PC-3 (cell line): ENCODE results near the gene P2RY14. TPM values are rescaled to one million over a fixed set of nuclear protein-coding genes. Genes with fewer than 3 reads are reported as not detected.

Experiments used
- ATAC-seq: fragments of 200-7000 bp; cut with Tn5 transposase; 2 replicates; pipeline ENCODE4 v1.9.1; 2020; ENCODE audit warnings: mild to moderate bottlenecking, moderate library complexity
- BruUV-seq: library from RNA; stranded (reverse); fragments of 400-500 nt; replicated peaks from 2 replicates; lab custom pipeline; 2021; lab: Mats Ljungman, UMichigan
- CTCF ChIA-PET: fragments of 300-600 bp; sonication (Branson Sonifier 250); formaldehyde crosslinking; loops from one replicate; lab custom pipeline; 2022; ENCODE audit warnings: antibody characterized with exemption; lab: Charles Lee
- POLR2A ChIA-PET: fragments of 300-600 bp; sonication (Branson Sonifier 250); formaldehyde crosslinking; loops from one replicate; lab custom pipeline; 2022; ENCODE audit warnings: antibody characterized with exemption; ENCODE audit not compliant: unreplicated experiment; lab: Charles Lee
- DNase-seq: peaks from one replicate; pipeline ENCODE4 v3.0.0-alpha.2; 2015
- H2AFZ ChIP-seq: fragments of 300-600 bp; sonication (generic); 2 replicates; pipeline ENCODE4 v1.6.0; 2016; ENCODE audit warnings: antibody characterized with exemption, low read length
- H3F3A ChIP-seq: fragments of 300-600 bp; sonication (generic); one replicate; pipeline ENCODE4 v1.6.0; 2017; ENCODE audit warnings: antibody characterized with exemption, low read length, control low read depth, mild to moderate bottlenecking; ENCODE audit not compliant: unreplicated experiment
- H3K27ac ChIP-seq: fragments of 300-600 bp; sonication (generic); 2 replicates; pipeline ENCODE4 v1.5.1; 2016; ENCODE audit warnings: mild to moderate bottlenecking, low read length
- H3K27me3 ChIP-seq: fragments of 300-600 bp; sonication (generic); 2 replicates; pipeline ENCODE4 v1.6.1; 2016; ENCODE audit warnings: low read length, mixed read lengths
- H3K36me3 ChIP-seq: fragments of 300-600 bp; sonication (generic); 2 replicates; pipeline ENCODE4 v1.6.1; 2016; ENCODE audit warnings: low read depth, mixed run types, low read length, mixed read lengths
- H3K4me1 ChIP-seq: fragments of 300-600 bp; sonication (generic); 2 replicates; pipeline ENCODE4 v1.5.1; 2016; ENCODE audit warnings: low read length; ENCODE audit not compliant: insufficient read depth
- H3K4me2 ChIP-seq: fragments of 300-600 bp; sonication (generic); 2 replicates; pipeline ENCODE4 v1.6.0; 2016; ENCODE audit warnings: low read length
- H3K4me3 ChIP-seq: fragments of 300-600 bp; sonication (generic); 2 replicates; pipeline ENCODE4 v1.5.1; 2016; ENCODE audit warnings: mild to moderate bottlenecking, low read length, mixed read lengths
- H3K79me2 ChIP-seq: fragments of 300-600 bp; sonication (generic); 2 replicates; pipeline ENCODE4 v1.6.1; 2017; ENCODE audit warnings: low read length, mixed read lengths
- H3K9ac ChIP-seq: fragments of 300-600 bp; sonication (generic); 2 replicates; pipeline ENCODE4 v1.6.0; 2016; ENCODE audit warnings: mild to moderate bottlenecking, low read length
- H3K9me2 ChIP-seq: fragments of 300-600 bp; sonication (generic); replicated peaks from 2 replicates; pipeline ENCODE4 v1.6.1; 2016; ENCODE audit warnings: mixed run types, low read length, mixed read lengths
- H3K9me3 ChIP-seq: fragments of 300-600 bp; sonication (generic); 2 replicates; pipeline ENCODE4 v1.6.1; 2016; ENCODE audit warnings: low read length, mixed read lengths
- H4K20me1 ChIP-seq: fragments of 300-600 bp; sonication (generic); 2 replicates; pipeline ENCODE4 v1.6.1; 2016; ENCODE audit warnings: low read length, mixed read lengths
- CTCF ChIP-seq: fragments of 300-600 bp; sonication (generic); conservative IDR thresholded peaks from 2 replicates; pipeline ENCODE4 v1.5.1; 2017; ENCODE audit warnings: antibody characterized with exemption, low read depth, mild to moderate bottlenecking, low read length
- EZH2 ChIP-seq: fragments of 300-600 bp; sonication (generic); IDR thresholded peaks from one replicate; pipeline ENCODE4 v1.6.1; 2017; ENCODE audit warnings: antibody characterized with exemption, mild to moderate bottlenecking, low read length; ENCODE audit not compliant: unreplicated experiment
- EZH2phosphoT487 ChIP-seq: fragments of 300-600 bp; sonication (generic); IDR thresholded peaks from 2 replicates; pipeline ENCODE4 v1.6.1; 2018; ENCODE audit warnings: mild to moderate bottlenecking, antibody characterized with exemption, low read length, borderline replicate concordance
- intact Hi-C: fragments of 100-400 bp; cut with micrococcal nuclease; formaldehyde crosslinking; loops from 2 replicates; pipeline ENCODE4 v1.9.0; 2023
- total RNA-seq: library from RNA; depleted of rRNA; stranded (reverse); fragments of >200 nt; gene quantifications from 2 replicates; pipeline ENCODE4 v1.2.3, GENCODE V29; 2014

Gene P2RY14
- total RNA-seq, 1 experiment from 2014 or later = not detected

- intact Hi-C loops = no loop called here
- no peak overlapping the region for H2AFZ ChIP-seq
- DNase-seq (no peak), ATAC-seq (no peak)
- ChIA-PET POLR2A (no interaction called here), CTCF (no interaction called here)
- H3K36me3 ChIP-seq = no peaks in the 10 kb centered on the region
- no peak overlapping the region for H3K9ac ChIP-seq
- H3K27me3 ChIP-seq = no peaks in the 10 kb centered on the region
- peak; percentile 39 for TF ChIP-seq CTCF
- no peak for TF ChIP-seq EZH2
- BruUV-seq = no TSS peak
- no peak overlapping the region for H3K4me2 ChIP-seq
- no peaks in the 10 kb centered on the region for H3F3A ChIP-seq
- no peaks in the 10 kb centered on the region for H3K9me3 ChIP-seq
- H4K20me1 ChIP-seq = no peaks in the 10 kb centered on the region
- H3K79me2 ChIP-seq = no peaks in the 10 kb centered on the region
- H3K27ac ChIP-seq = no peak overlapping the region
- H3K9me2 ChIP-seq = no peaks in the 10 kb centered on the region
- peaks cover 10% of the 10 kb centered on the region for H3K4me1 ChIP-seq
- H3K4me3 ChIP-seq = no peak overlapping the region
These were observed 63.9 kb downstream of the P2RY14 start for GRCh38 chr3:151214459-151214858.

GRCh38 chr3:151213881-151214280, 64.5 kb downstream of the P2RY14 start:
- peaks cover 5% of the 10 kb centered on the region for H3K4me1 ChIP-seq
- H3K9me2 ChIP-seq = no peaks in the 10 kb centered on the region
- no TSS peak for BruUV-seq
- no peaks in the 10 kb centered on the region for H3K9me3 ChIP-seq
- H3K27me3 ChIP-seq = no peaks in the 10 kb centered on the region
- H2AFZ ChIP-seq = no peak overlapping the region
- H3K79me2 ChIP-seq = no peaks in the 10 kb centered on the region
- no peak overlapping the region for H3K4me3 ChIP-seq
- DNase-seq (no peak), ATAC-seq (no peak)
- H3K36me3 ChIP-seq = no peaks in the 10 kb centered on the region
- POLR2A ChIA-PET = no interaction called here
- CTCF ChIA-PET = no interaction called here
- H3K4me2 ChIP-seq = no peak overlapping the region
- TF ChIP-seq EZH2 = no peak
- no peak for TF ChIP-seq EZH2phosphoT487
- TF ChIP-seq CTCF = no peak
- no peaks in the 10 kb centered on the region for H4K20me1 ChIP-seq
- intact Hi-C loops = no loop called here
- H3F3A ChIP-seq = no peaks in the 10 kb centered on the region
- no peak overlapping the region for H3K27ac ChIP-seq
- H3K9ac ChIP-seq = no peak overlapping the region

DNA sequence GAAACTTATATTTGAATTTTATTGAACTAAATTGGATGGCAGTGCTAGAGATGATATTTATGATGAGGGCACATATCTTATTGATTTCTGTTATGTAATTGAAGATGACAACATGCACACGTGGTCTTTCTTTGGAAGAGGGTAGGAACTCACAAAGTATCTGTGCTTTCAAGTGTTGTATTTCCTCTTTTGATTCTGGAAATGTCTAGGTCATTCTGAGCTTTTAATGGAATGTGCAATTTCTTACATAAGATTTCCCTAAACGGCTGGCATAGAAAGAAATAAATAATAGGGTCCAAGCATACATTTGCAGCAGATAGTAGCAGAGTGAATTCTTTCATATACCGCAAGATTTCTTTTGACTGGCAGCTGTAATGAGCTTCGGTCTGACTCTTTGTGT, 65.2 kb downstream of the P2RY14 start:
- intact Hi-C loops = no loop called here
- no peaks in the 10 kb centered on the region for H3K36me3 ChIP-seq
- no peak overlapping the region for H2AFZ ChIP-seq
- H4K20me1 ChIP-seq = no peaks in the 10 kb centered on the region
- ATAC-seq (no peak), DNase-seq (no peak)
- peaks cover 2% of the 10 kb centered on the region; the same call in 1 of the 2 replicates for H3K4me1 ChIP-seq
- H3K27ac ChIP-seq = no peak overlapping the region
- TF ChIP-seq CTCF = no peak
- no peak for TF ChIP-seq EZH2
- TF ChIP-seq EZH2phosphoT487 = no peak
- H3K9ac ChIP-seq = no peak overlapping the region
- H3F3A ChIP-seq = no peaks in the 10 kb centered on the region
- no peak overlapping the region for H3K4me2 ChIP-seq
- no TSS peak for BruUV-seq
- no peak overlapping the region for H3K4me3 ChIP-seq
- H3K79me2 ChIP-seq = no peaks in the 10 kb centered on the region
- H3K27me3 ChIP-seq = no peaks in the 10 kb centered on the region
- H3K9me3 ChIP-seq = no peaks in the 10 kb centered on the region
- CTCF ChIA-PET = no interaction called here
- POLR2A ChIA-PET = no interaction called here
- no peaks in the 10 kb centered on the region for H3K9me2 ChIP-seq
